K562 (cell line): ENCODE measurements around the gene TRERF1. TPM values are rescaled to one million over a fixed set of nuclear protein-coding genes. Genes with fewer than 3 reads are reported as not detected.

Experiments used
- ATAC-seq: fragments of 200-7000 bp; cut with Tn5 transposase; 3 replicates; pipeline ENCODE4 v1.9.1; 2020; ENCODE audit warnings: moderate library complexity
- BruUV-seq: library from RNA; stranded (reverse); fragments of 400-500 nt; replicated peaks from 2 replicates; lab custom pipeline; 2021; lab: Mats Ljungman, UMichigan
- CTCF ChIA-PET: fragments of 300-600 bp; formaldehyde crosslinking; extraction: SDS; loops from one replicate; lab custom pipeline; 2021; ENCODE audit warnings: low intra/inter-chr PET ratio; lab: Yijun Ruan, JAX
- POLR2A ChIA-PET: fragments of 300-600, 350-650 bp; sonication (Branson Sonifier 250); formaldehyde crosslinking; extraction: SDS; loops from one replicate; lab custom pipeline; 2021; ENCODE audit warnings: antibody characterized with exemption, inconsistent platforms; lab: Yijun Ruan, JAX
- DNase-seq, 4 experiments: peaks; one replicate each; pipeline versions ENCODE4 v3.0.0 to v3.0.0-alpha.2; 2011 to 2018; ENCODE audit warnings: low spot score in 3 of 4, mixed read lengths in 3 of 4; ENCODE audit errors: extremely low read depth in 1 of 4
- FAIRE-seq: peaks from 2 replicates; lab custom pipeline; 2011; peaks lifted over from hg19 to GRCh38; lab: Jason Lieb, UNC
- H2AFZ ChIP-seq: 2 replicates; pipeline ENCODE4 v1.6.0; 2011; ENCODE audit warnings: low read depth, low read length, control low read depth, inconsistent platforms
- H3K27ac ChIP-seq: fragments of 200-600 bp; 3 replicates; pipeline ENCODE4 v1.8.0; 2011; ENCODE audit warnings: low read depth, mild to moderate bottlenecking, control low read depth, inconsistent platforms, low read length, moderate library complexity, mixed read lengths; ENCODE audit errors: extremely low read depth
- H3K27me3 ChIP-seq, 2 experiments: fragments of 300-600 bp in 1 of 2; 2 replicates in 1 of 2; 3 replicates in 1 of 2; pipeline versions ENCODE4 v1.6.0 to v1.8.0; 2011; ENCODE audit warnings: inconsistent platforms in 2 of 2, low read length in 2 of 2, mild to moderate bottlenecking in 1 of 2, mixed read lengths in 1 of 2, moderate library complexity in 1 of 2; ENCODE audit not compliant: control insufficient read depth in 2 of 2, insufficient read depth in 2 of 2
- H3K36me3 ChIP-seq: fragments of 300-600 bp; 3 replicates; pipeline ENCODE4 v1.8.0; 2011; ENCODE audit warnings: mild to moderate bottlenecking, low read length, inconsistent platforms; ENCODE audit not compliant: control insufficient read depth, insufficient read depth
- H3K4me1 ChIP-seq, 2 experiments: fragments of 200-600 bp in 1 of 2; replicated peaks in 1 of 2; 2 replicates in 1 of 2; 3 replicates in 1 of 2; pipeline versions ENCODE4 v1.5.1 to v1.8.0; 2011; ENCODE audit warnings: inconsistent platforms in 2 of 2, low read length in 2 of 2, mild to moderate bottlenecking in 1 of 2, mixed read lengths in 1 of 2, moderate library complexity in 1 of 2; ENCODE audit not compliant: control insufficient read depth in 2 of 2, insufficient read depth in 2 of 2
- H3K4me2 ChIP-seq: 2 replicates; pipeline ENCODE4 v1.6.1; 2011; ENCODE audit warnings: low read length, control low read depth, inconsistent platforms, mixed read lengths; ENCODE audit not compliant: insufficient read depth
- H3K4me3 ChIP-seq: fragments of 200-600 bp; sonication (generic), shearing (Covaris generic); 2 replicates; pipeline ENCODE4 v1.5.1; 2016; ENCODE audit warnings: control low read depth, inconsistent platforms
- H3K79me2 ChIP-seq: fragments of 200-600 bp; 3 replicates; pipeline ENCODE4 v1.8.0; 2011; ENCODE audit warnings: low read length, inconsistent platforms; ENCODE audit not compliant: control insufficient read depth, insufficient read depth
- H3K9ac ChIP-seq, 2 experiments: 2 replicates each; pipeline versions ENCODE4 v1.6.0 to v1.6.1; 2011; ENCODE audit warnings: low read depth in 2 of 2, low read length in 2 of 2, control low read depth in 1 of 2, inconsistent platforms in 1 of 2, mild to moderate bottlenecking in 1 of 2, mixed read lengths in 1 of 2; ENCODE audit not compliant: insufficient read depth in 1 of 2
- H3K9me1 ChIP-seq: one replicate; pipeline ENCODE4 v1.6.0; 2011; ENCODE audit warnings: inconsistent platforms, mild to moderate bottlenecking, low read length, moderate library complexity; ENCODE audit not compliant: control insufficient read depth, insufficient read depth
- H3K9me3 ChIP-seq: replicated peaks from 2 replicates; pipeline ENCODE4 v1.5.1; 2011; ENCODE audit warnings: low read depth, low read length, inconsistent platforms; ENCODE audit not compliant: control insufficient read depth, insufficient read depth
- H4K20me1 ChIP-seq: replicated peaks from 2 replicates; pipeline ENCODE4 v1.6.1; 2011; ENCODE audit warnings: low read length, inconsistent platforms, mixed read lengths; ENCODE audit not compliant: control insufficient read depth, insufficient read depth
- CEBPG ChIP-seq, 3 experiments: fragments of 200-800 bp in 1 of 3; sonication (Bioruptor generic) in 1 of 3; sonication (generic) in 1 of 3; formaldehyde crosslinking in 1 of 3; IDR thresholded peaks in 2 of 3; conservative IDR thresholded peaks in 1 of 3; 2 replicates each; pipeline versions ENCODE4 v1.6.1 to v1.8.0; 2016 to 2022; ENCODE audit warnings: missing compliant biosample characterization in 2 of 3, missing genetic modification characterization in 2 of 3, mild to moderate bottlenecking in 1 of 3, missing genetic modification reagents in 1 of 3
- CXXC5 ChIP-seq: fragments of 250-450 bp; sonication (Bioruptor Pico); IDR thresholded peaks from 2 replicates; pipeline ENCODE4 v1.8.0; 2022; ENCODE audit warnings: inconsistent platforms, mild to moderate bottlenecking, moderate library complexity
- FOXA1 ChIP-seq: fragments of 450-650 bp; IDR thresholded peaks from 2 replicates; pipeline ENCODE4 v1.6.1; 2016; ENCODE audit warnings: mild to moderate bottlenecking, borderline replicate concordance
- FOXP1 ChIP-seq: sonication (generic); formaldehyde crosslinking; IDR thresholded peaks from 2 replicates; pipeline ENCODE4 v1.8.0; 2022; ENCODE audit warnings: mild to moderate bottlenecking, missing genetic modification reagents
- ILF3 ChIP-seq: fragments of 450-650 bp; IDR thresholded peaks from 2 replicates; pipeline ENCODE4 v1.6.1; 2018; ENCODE audit warnings: antibody characterized with exemption, mild to moderate bottlenecking, moderate library complexity, borderline replicate concordance
- MTA2 ChIP-seq: fragments of 450-650 bp; IDR thresholded peaks from 2 replicates; pipeline ENCODE4 v1.6.1; 2016; ENCODE audit warnings: low read depth
- MXI1 ChIP-seq: IDR thresholded peaks from 2 replicates; pipeline ENCODE4 v1.6.1; 2011; ENCODE audit warnings: low read depth, mild to moderate bottlenecking, improper control_type of control experiment, low read length
- NCOA1 ChIP-seq: fragments of 450-650 bp; IDR thresholded peaks from 2 replicates; pipeline ENCODE4 v1.6.1; 2016; ENCODE audit warnings: low read depth
- NFYB ChIP-seq: IDR thresholded peaks from 2 replicates; pipeline ENCODE4 v1.6.1; 2011; ENCODE audit warnings: mild to moderate bottlenecking, moderate library complexity; ENCODE audit not compliant: insufficient read length; ENCODE audit errors: extremely low read depth
- RBM17 ChIP-seq: fragments of 200-400 bp; formaldehyde crosslinking; IDR thresholded peaks from 2 replicates; pipeline ENCODE4 v1.6.1; 2017; ENCODE audit warnings: low read depth, mild to moderate bottlenecking, low read length, borderline replicate concordance
- SMAD3 ChIP-seq: fragments of 450-650 bp; formaldehyde crosslinking; conservative IDR thresholded peaks from 2 replicates; pipeline ENCODE4 v1.4.0; 2020; ENCODE audit warnings: mild to moderate bottlenecking
- XRCC4 ChIP-seq: IDR thresholded peaks from one replicate; pipeline ENCODE4 v1.6.1; 2011; ENCODE audit not compliant: insufficient read depth, insufficient read length; ENCODE audit errors: extremely low read depth
- ZFX ChIP-seq: sonication (generic); formaldehyde crosslinking; IDR thresholded peaks from 2 replicates; pipeline ENCODE4 v1.8.0; 2022; ENCODE audit warnings: mild to moderate bottlenecking, missing genetic modification reagents, moderate library complexity
- ZNF239 ChIP-seq: fragments of 250-450 bp; sonication (Bioruptor Pico); IDR thresholded peaks from 2 replicates; pipeline ENCODE4 v1.4.0; 2020; ENCODE audit warnings: mild to moderate bottlenecking
- WGBS: fragments of 100-300 bp; shearing (Covaris generic); methylation state at CpG from one replicate; pipeline ENCODE4 v1.1.6; 2016; ENCODE audit warnings: low coverage, mixed read lengths; ENCODE audit not compliant: insufficient coverage; ENCODE audit errors: missing lambda C conversion rate; 5-methylcytosine and 5-hydroxymethylcytosine counted together
- in situ Hi-C: fragments of 300-500 bp; cut with MboI; formaldehyde crosslinking; loops from 4 replicates; pipeline ENCODE4 v1.15.0; 2018; ENCODE audit warnings: inconsistent platforms, mixed read lengths
- intact Hi-C: fragments of 100-400 bp; cut with micrococcal nuclease; formaldehyde crosslinking; loops from 2 replicates; pipeline ENCODE4 v1.14.2; 2022
- polyA plus RNA-seq, 8 experiments: library from polyadenylated mRNA; depleted of rRNA in 4 of 8; stranded (reverse) in 5 of 8; unstranded in 3 of 8; fragments of >200 nt; fragmentation: Nextera tagmentation in 2 of 8; fragmentation: Illumina TruSeq in 1 of 8; extraction: Ambion mirVana in 2 of 8; extraction: Trizol in 1 of 8; gene quantifications; 2 replicates each; pipeline versions ENCODE4 v1.2.1 to v1.2.3, GENCODE V29; 2011 to 2014; ENCODE audit warnings: inconsistent platforms in 1 of 8, missing spikeins in 1 of 8
- total RNA-seq, 7 experiments: library from RNA; depleted of rRNA in 6 of 7; stranded (reverse); fragments of >200 nt in 6 of 7; fragmentation: Illumina TruSeq in 2 of 7; extraction: Trizol in 2 of 7; gene quantifications; 2 replicates each; pipeline versions ENCODE4 v1.2.1 to v1.2.3, GENCODE V29; 2011 to 2021; ENCODE audit warnings: low replicate concordance in 1 of 7
- TF ChIP-seq, protein P1 (sequence below): fragments of 450-650 bp; IDR thresholded peaks from 2 replicates; pipeline ENCODE4 v1.6.1; 2016; ENCODE audit warnings: antibody characterized with exemption

TRERF1 gene
- total and polyA plus RNA-seq, 9 of the 15 experiments (the other 6 are each of a cell fraction or from before 2014, with no cell fraction given) = 0.04 to 0.20 (median 0.07) TPM; not detected in 3

DNA sequence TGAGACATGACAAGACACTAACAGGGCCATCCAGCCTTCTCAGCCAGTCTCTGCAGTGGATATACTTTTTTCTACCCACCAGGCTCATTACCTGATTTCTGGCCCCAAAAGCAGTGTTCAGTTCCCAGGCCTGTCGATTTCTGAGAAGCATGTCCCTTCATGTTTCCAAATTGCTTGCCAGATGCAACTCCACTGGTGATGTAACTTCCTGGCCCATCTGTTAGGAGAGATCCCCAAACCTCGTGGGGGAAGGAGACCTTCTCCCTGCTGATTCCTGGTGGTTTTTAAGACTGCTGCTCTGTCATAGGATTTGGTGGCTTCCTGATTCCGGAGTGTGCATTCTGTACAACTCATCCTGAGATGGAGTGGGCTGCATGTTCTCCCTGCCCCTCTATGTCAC, 202.4 kb downstream of the TRERF1 start:
- Histone ChIP-seq H3K9me1 (no peaks in the 10 kb centered on the region), H3K36me3 (no peaks in the 10 kb centered on the region), H2AFZ (no peak overlapping the region), H3K27ac (no peak overlapping the region), H3K4me2 (no peak overlapping the region), H3K27me3 (peaks cover 49 to 66% of the 10 kb centered on the region in 2 experiments), H3K9me3 (no peaks in the 10 kb centered on the region), H3K79me2 (no peaks in the 10 kb centered on the region), H3K4me3 (no peak overlapping the region), H4K20me1 (no peaks in the 10 kb centered on the region; the same call in 1 of the 2 replicates), H3K4me1 (no peaks in the 10 kb centered on the region; a peak in 2 of 5 replicates), H3K9ac (no peak overlapping the region)
- BruUV-seq = no TSS peak
- ChIA-PET POLR2A (no interaction called here), CTCF (no interaction called here)
- 5% methylated on average over 3 of the region's 3 CpGs for WGBS
- intact Hi-C loops (no loop called here), in situ Hi-C loops (no loop called here)
- DNase-seq = no peak
- ATAC-seq = no peak
- no peak for FAIRE-seq
- no peak for TF ChIP-seq CEBPG (CRISPR knock-in tag; IDR thresholded peaks at IDR 0.05)
- TF ChIP-seq CEBPG (tag; conservative IDR thresholded peaks at IDR 0.05 in 1 of 2, IDR thresholded peaks at IDR 0.05 in 1 of 2) = peak in 1 of 2 experiments; percentile 62; a peak in 2 of 4 replicates
- TF ChIP-seq MXI1 = no peak
- TF ChIP-seq SMAD3 (CRISPR knock-in tag) = no peak

DNA sequence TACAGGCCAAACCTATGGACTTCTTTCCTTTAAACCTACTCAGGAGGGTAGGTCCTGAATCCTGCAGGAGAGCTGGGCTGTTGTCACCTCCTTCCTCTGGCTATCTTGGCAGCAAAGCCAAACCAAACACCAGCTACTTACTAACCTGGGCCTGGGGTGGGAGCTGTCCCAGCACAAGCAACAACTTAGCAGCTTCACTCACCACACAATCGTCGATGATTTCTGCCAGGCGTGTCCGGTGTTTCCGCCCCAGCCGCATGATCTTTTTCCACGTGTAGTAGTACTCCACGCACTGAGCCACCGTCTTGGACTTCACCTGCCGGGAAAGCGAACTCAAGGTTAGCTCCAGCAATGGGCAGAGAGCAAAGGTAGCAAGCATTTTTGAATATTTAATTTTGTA, 208.7 kb downstream of the TRERF1 start:
- Histone ChIP-seq H3K4me1 (no peaks in the 10 kb centered on the region), H3K4me2 (no peak overlapping the region), H2AFZ (no peak overlapping the region), H3K27ac (no peak overlapping the region), H3K36me3 (no peaks in the 10 kb centered on the region), H3K27me3 (peaks cover 22 to 27% of the 10 kb centered on the region in 2 experiments), H3K9me3 (no peaks in the 10 kb centered on the region), H4K20me1 (no peaks in the 10 kb centered on the region), H3K79me2 (no peaks in the 10 kb centered on the region), H3K9ac (no peak overlapping the region), H3K9me1 (no peaks in the 10 kb centered on the region), H3K4me3 (no peak overlapping the region)
- ChIA-PET CTCF (no interaction called here), POLR2A (interaction anchor here (0.5 to 1.0 kb wide), 4 partner anchors 10 to 345 kb away, joined by 3 to 4 read pairs (median 4); no protein-coding TSS in a partner anchor)
- intact Hi-C loops (no loop called here), in situ Hi-C loops (no loop called here)
- no peak for ATAC-seq
- no peak for DNase-seq
- no TSS peak for BruUV-seq
- 50% methylated on average over 11 of the region's 11 CpGs for WGBS
- no peak for FAIRE-seq
- TF ChIP-seq, protein P1, sequence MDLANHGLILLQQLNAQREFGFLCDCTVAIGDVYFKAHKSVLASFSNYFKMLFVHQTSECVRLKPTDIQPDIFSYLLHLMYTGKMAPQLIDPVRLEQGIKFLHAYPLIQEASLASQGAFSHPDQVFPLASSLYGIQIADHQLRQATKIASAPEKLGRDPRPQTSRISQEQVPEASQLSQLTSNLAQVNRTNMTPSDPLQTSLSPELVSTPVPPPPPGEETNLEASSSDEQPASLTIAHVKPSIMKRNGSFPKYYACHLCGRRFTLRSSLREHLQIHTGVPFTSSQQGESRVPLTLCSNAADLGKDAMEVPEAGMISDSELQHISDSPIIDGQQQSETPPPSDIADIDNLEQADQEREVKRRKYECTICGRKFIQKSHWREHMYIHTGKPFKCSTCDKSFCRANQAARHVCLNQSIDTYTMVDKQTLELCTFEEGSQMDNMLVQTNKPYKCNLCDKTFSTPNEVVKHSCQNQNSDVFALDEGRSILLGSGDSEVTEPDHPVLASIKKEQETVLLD = no peak
- TF ChIP-seq NCOA1 (no peak), ILF3 (no peak), ZNF239 (CRISPR knock-in tag) (no peak), XRCC4 (no peak), ZFX (CRISPR knock-in tag) (no peak), RBM17 (no peak), FOXP1 (no peak), CXXC5 (CRISPR knock-in tag) (no peak), MTA2 (no peak), FOXA1 (no peak), NFYB (no peak)
